Trophoblast cell (in vitro differentiated cells and primary cell): ENCODE results near the gene CEBPA.

ENCODE experiments used
- DNase-seq, 2 donors: peaks; one replicate each; pipeline ENCODE4 v3.0.0-alpha.2; 2016
- H2AFZ ChIP-seq: 2 replicates; pipeline ENCODE4 v1.6.1; 2013; ENCODE audit warnings: low read length, moderate library complexity, mild to moderate bottlenecking; ENCODE audit not compliant: insufficient read depth, poor library complexity
- H2AK5ac ChIP-seq: 2 replicates; pipeline ENCODE4 v1.6.1; 2013; ENCODE audit warnings: mild to moderate bottlenecking, low read length
- H2BK120ac ChIP-seq: 2 replicates; pipeline ENCODE4 v1.6.1; 2013; ENCODE audit warnings: low read length, mild to moderate bottlenecking, moderate library complexity; ENCODE audit not compliant: insufficient read depth, poor library complexity
- H2BK12ac ChIP-seq: 2 replicates; pipeline ENCODE4 v1.6.1; 2013; ENCODE audit warnings: mild to moderate bottlenecking, low read length, moderate library complexity
- H2BK5ac ChIP-seq: 2 replicates; pipeline ENCODE4 v1.6.1; 2013; ENCODE audit warnings: low read length, low read depth, moderate library complexity, mild to moderate bottlenecking; ENCODE audit not compliant: poor library complexity
- H3K14ac ChIP-seq: 2 replicates; pipeline ENCODE4 v1.6.1; 2013; ENCODE audit warnings: mild to moderate bottlenecking, low read length
- H3K18ac ChIP-seq: 2 replicates; pipeline ENCODE4 v1.6.1; 2013; ENCODE audit warnings: mild to moderate bottlenecking, low read length
- H3K23ac ChIP-seq: 2 replicates; pipeline ENCODE4 v1.6.1; 2013; ENCODE audit warnings: low read length
- H3K27ac ChIP-seq: 2 replicates; pipeline ENCODE4 v1.5.1; 2013; ENCODE audit warnings: low read depth, mild to moderate bottlenecking, inconsistent platforms, low read length, moderate library complexity
- H3K27me3 ChIP-seq: 2 replicates; pipeline ENCODE4 v1.6.1; 2013; ENCODE audit warnings: inconsistent platforms, mild to moderate bottlenecking, low read length, moderate library complexity; ENCODE audit not compliant: insufficient read depth
- H3K36me3 ChIP-seq, 2 experiments: 1 replicate in 1 of 2; 2 replicates in 1 of 2; pipeline ENCODE4 v1.6.1; 2013; ENCODE audit warnings: low read length in 2 of 2, mild to moderate bottlenecking in 2 of 2, moderate library complexity in 1 of 2; ENCODE audit not compliant: insufficient read depth in 2 of 2, control insufficient read depth in 1 of 2
- H3K4ac ChIP-seq: 2 replicates; pipeline ENCODE4 v1.6.1; 2013; ENCODE audit warnings: low read depth, mild to moderate bottlenecking, low read length, moderate library complexity
- H3K4me1 ChIP-seq, 2 experiments: 1 replicate in 1 of 2; 2 replicates in 1 of 2; pipeline ENCODE4 v1.6.1; 2013; ENCODE audit warnings: low read length in 2 of 2, mild to moderate bottlenecking in 2 of 2, moderate library complexity in 1 of 2; ENCODE audit not compliant: insufficient read depth in 2 of 2, control insufficient read depth in 1 of 2
- H3K4me2 ChIP-seq: 2 replicates; pipeline ENCODE4 v1.6.1; 2013; ENCODE audit warnings: inconsistent platforms, mild to moderate bottlenecking, low read length, moderate library complexity
- H3K4me3 ChIP-seq: 2 replicates; pipeline ENCODE4 v1.5.1; 2013; ENCODE audit warnings: mild to moderate bottlenecking, low read depth, low read length, inconsistent platforms
- H3K79me1 ChIP-seq: one replicate; pipeline ENCODE4 v1.6.1; 2013; ENCODE audit warnings: low read length
- H3K79me2 ChIP-seq: 2 replicates; pipeline ENCODE4 v1.6.1; 2013; ENCODE audit warnings: low read length, mild to moderate bottlenecking; ENCODE audit not compliant: control insufficient read depth, insufficient read depth, poor library complexity
- H3K9ac ChIP-seq: 2 replicates; pipeline ENCODE4 v1.6.1; 2013; ENCODE audit warnings: mild to moderate bottlenecking, low read length
- H3K9me3 ChIP-seq: 2 replicates; pipeline ENCODE4 v1.6.1; 2013; ENCODE audit warnings: low read depth, mild to moderate bottlenecking, control low read depth, inconsistent platforms, low read length; ENCODE audit not compliant: insufficient read depth
- H4K12ac ChIP-seq: 2 replicates; pipeline ENCODE4 v1.6.1; 2013; ENCODE audit warnings: low read depth, mild to moderate bottlenecking, low read length, moderate library complexity
- H4K8ac ChIP-seq: 2 replicates; pipeline ENCODE4 v1.6.1; 2013; ENCODE audit warnings: low read depth, mild to moderate bottlenecking, low read length, moderate library complexity
- H4K91ac ChIP-seq: one replicate; pipeline ENCODE4 v1.6.1; 2013; ENCODE audit warnings: low read depth, mild to moderate bottlenecking, low read length, moderate library complexity
- WGBS: extraction: QIAGEN DNeasy Blood & Tissue Kit; methylation state at CpG from one replicate; pipeline ENCODE4 v1.1.7; 2013; ENCODE audit warnings: missing lambda C conversion rate; ENCODE audit not compliant: insufficient read length, insufficient coverage; ENCODE audit errors: extremely low coverage; 5-methylcytosine and 5-hydroxymethylcytosine counted together

CEBPA gene

GRCh38 chr19:33339016-33339984, 37.0 kb upstream of the CEBPA start:
- Histone ChIP-seq H4K8ac (no peak overlapping the region), H2AK5ac (no peak overlapping the region), H3K27ac (no peak overlapping the region), H3K9ac (no peak overlapping the region), H2BK12ac (no peak overlapping the region), H3K4me1 (no peaks in the 10 kb centered on the region), H3K4ac (no peak overlapping the region), H3K4me2 (no peak overlapping the region), H3K4me3 (no peak overlapping the region), H2AFZ (no peak overlapping the region), H2BK120ac (no peak overlapping the region), H3K27me3 (no peaks in the 10 kb centered on the region), H3K79me1 (no peaks in the 10 kb centered on the region), H2BK5ac (no peak overlapping the region), H3K36me3 (no peaks in the 10 kb centered on the region), H3K79me2 (no peaks in the 10 kb centered on the region), H3K9me3 (no peaks in the 10 kb centered on the region), H3K23ac (no peak overlapping the region), H4K12ac (no peak overlapping the region), H3K14ac (no peak overlapping the region), H3K18ac (no peak overlapping the region), H4K91ac (no peak overlapping the region)
- peak; percentile 45 to 53 for DNase-seq
- no CpG with 5 or more reads among the region's 8 CpGs for WGBS

- Histone ChIP-seq H3K9ac (no peak overlapping the region), H3K79me1 (no peaks in the 10 kb centered on the region), H3K79me2 (no peaks in the 10 kb centered on the region), H3K4me1 (no peaks in the 10 kb centered on the region), H3K4ac (no peak overlapping the region), H4K8ac (no peak overlapping the region), H2AK5ac (no peak overlapping the region), H2AFZ (no peak overlapping the region), H2BK120ac (no peak overlapping the region), H3K36me3 (no peaks in the 10 kb centered on the region), H2BK12ac (no peak overlapping the region), H3K23ac (no peak overlapping the region), H3K9me3 (no peaks in the 10 kb centered on the region), H3K14ac (no peak overlapping the region), H3K27me3 (no peaks in the 10 kb centered on the region), H2BK5ac (no peak overlapping the region), H3K4me3 (no peak overlapping the region), H3K4me2 (no peak overlapping the region), H3K18ac (no peak overlapping the region), H4K91ac (no peak overlapping the region), H3K27ac (no peak overlapping the region), H4K12ac (no peak overlapping the region)
- peak; percentile 48 to 78 for DNase-seq
- no CpG with 5 or more reads among the region's 5 CpGs for WGBS
Observed at GRCh38 chr19:33335446-33335845, 33.1 kb upstream of the CEBPA start.

- no peak overlapping the region for H4K8ac ChIP-seq
- H2BK5ac ChIP-seq = no peak overlapping the region
- no peak overlapping the region for H2BK12ac ChIP-seq
- H3K79me2 ChIP-seq = no peaks in the 10 kb centered on the region
- H3K9me3 ChIP-seq = no peaks in the 10 kb centered on the region
- H2AFZ ChIP-seq = no peak overlapping the region
- no peaks in the 10 kb centered on the region for H3K27me3 ChIP-seq
- no peak for DNase-seq
- no peak overlapping the region for H4K91ac ChIP-seq
- H3K14ac ChIP-seq = no peak overlapping the region
- H2AK5ac ChIP-seq = no peak overlapping the region
- no peak overlapping the region for H3K4ac ChIP-seq
- H3K27ac ChIP-seq = no peak overlapping the region
- no peak overlapping the region for H3K18ac ChIP-seq
- no peak overlapping the region for H2BK120ac ChIP-seq
- H3K79me1 ChIP-seq = no peaks in the 10 kb centered on the region
- H4K12ac ChIP-seq = no peak overlapping the region
- no peaks in the 10 kb centered on the region for H3K36me3 ChIP-seq
- no peak overlapping the region for H3K9ac ChIP-seq
- WGBS = no CpG with 5 or more reads among the region's 3 CpGs
- H3K4me2 ChIP-seq = no peak overlapping the region
- no peak overlapping the region for H3K23ac ChIP-seq
- H3K4me1 ChIP-seq = no peaks in the 10 kb centered on the region
- H3K4me3 ChIP-seq = no peak overlapping the region
Observed at GRCh38 chr19:33334271-33334670, 31.9 kb upstream of the CEBPA start.

GRCh38 chr19:33333642-33334041, 31.3 kb upstream of the CEBPA start:
- H2BK120ac ChIP-seq = no peak overlapping the region
- H2BK5ac ChIP-seq = no peak overlapping the region
- no peak overlapping the region for H3K4me2 ChIP-seq
- H3K9me3 ChIP-seq = no peaks in the 10 kb centered on the region
- no peaks in the 10 kb centered on the region for H3K4me1 ChIP-seq
- H2AK5ac ChIP-seq = no peak overlapping the region
- no peak overlapping the region for H3K14ac ChIP-seq
- no peak overlapping the region for H3K18ac ChIP-seq
- WGBS = no CpG with 5 or more reads among the region's 3 CpGs
- no peak overlapping the region for H4K91ac ChIP-seq
- no peak overlapping the region for H2AFZ ChIP-seq
- no peak overlapping the region for H3K4me3 ChIP-seq
- H4K8ac ChIP-seq = no peak overlapping the region
- H3K9ac ChIP-seq = no peak overlapping the region
- H2BK12ac ChIP-seq = no peak overlapping the region
- no peaks in the 10 kb centered on the region for H3K36me3 ChIP-seq
- no peak overlapping the region for H3K23ac ChIP-seq
- no peaks in the 10 kb centered on the region for H3K79me2 ChIP-seq
- H3K4ac ChIP-seq = no peak overlapping the region
- no peaks in the 10 kb centered on the region for H3K27me3 ChIP-seq
- H3K79me1 ChIP-seq = no peaks in the 10 kb centered on the region
- H3K27ac ChIP-seq = no peak overlapping the region
- no peak overlapping the region for H4K12ac ChIP-seq
- DNase-seq = no peak
